ENCODE measurements around the gene TMEM97.
A peak's percentile ranks its signal among the peaks of the same experiment; 100 is the strongest.

The TMEM97 gene

GRCh38 chr17:28317099-28317965, 1.7 kb upstream of the TMEM97 start:
- H3K4me3 ChIP-seq (ENCODE audit: low read depth, low read length): peak overlapping the region; percentile 96

GRCh38 chr17:28317966-28318758, 838 bp upstream of the TMEM97 start:
- TF ChIP-seq CTCF (IDR thresholded peaks at IDR 0.05; ENCODE audit: borderline replicate concordance, insufficient read depth, low read depth, low read length): no peak

More at GRCh38 chr17:28317099-28317965, 1.7 kb upstream of the TMEM97 start:
- TF ChIP-seq CTCF (IDR thresholded peaks at IDR 0.05; ENCODE audit: borderline replicate concordance, insufficient read depth, low read depth, low read length): no peak

GRCh38 chr17:28319598-28319935, 567 bp downstream of the TMEM97 start:
- peak overlapping the region; percentile 96 for H3K4me3 ChIP-seq (ENCODE audit: low read depth, low read length)
- TF ChIP-seq CTCF (IDR thresholded peaks at IDR 0.05; ENCODE audit: borderline replicate concordance, insufficient read depth, low read depth, low read length): no peak

More at GRCh38 chr17:28317966-28318758, 838 bp upstream of the TMEM97 start:
- peak overlapping the region; percentile 96 for H3K4me3 ChIP-seq (ENCODE audit: low read depth, low read length)

GRCh38 chr17:28320215-28321061, 1.4 kb downstream of the TMEM97 start:
- peak overlapping the region; percentile 96 for H3K4me3 ChIP-seq (ENCODE audit: low read depth, low read length)
- TF ChIP-seq CTCF (IDR thresholded peaks at IDR 0.05; ENCODE audit: borderline replicate concordance, insufficient read depth, low read depth, low read length): no peak

- no peak for TF ChIP-seq CTCF (IDR thresholded peaks at IDR 0.05; ENCODE audit: borderline replicate concordance, insufficient read depth, low read depth, low read length)
- no peak overlapping the region for H3K4me3 ChIP-seq (ENCODE audit: low read depth, low read length)
These were observed 5.3 kb downstream of the TMEM97 start for GRCh38 chr17:28324267-28324745.

GRCh38 chr17:28324781-28325180, 5.8 kb downstream of the TMEM97 start:
- no peak overlapping the region for H3K4me3 ChIP-seq (ENCODE audit: low read depth, low read length)
- TF ChIP-seq CTCF (IDR thresholded peaks at IDR 0.05; ENCODE audit: borderline replicate concordance, insufficient read depth, low read depth, low read length): no peak

Data from GM12875 (cell line).